Neural crest cell (in vitro differentiated cells): ENCODE results near the gene NUB1. TPM values are rescaled to one million over a fixed set of nuclear protein-coding genes. Genes with fewer than 3 reads are reported as not detected.
A peak's percentile ranks its signal among the peaks of the same experiment; 100 is the strongest.

Source experiments
- DNase-seq: peaks from one replicate; pipeline ENCODE4 v3.0.0; 2021; ENCODE audit warnings: low read depth, mixed read lengths, low spot score
- H3K27ac Mint-ChIP-seq: one replicate; pipeline ENCODE4 v1.8.0; 2021; ENCODE audit warnings: mild to moderate bottlenecking, mixed read lengths; ENCODE audit not compliant: unreplicated experiment
- H3K27me3 Mint-ChIP-seq: 2 replicates; pipeline ENCODE4 v1.8.0; 2021; ENCODE audit warnings: low read depth, mild to moderate bottlenecking, mixed read lengths
- H3K36me3 Mint-ChIP-seq: 2 replicates; pipeline ENCODE4 v1.8.0; 2021; ENCODE audit warnings: low read depth, mild to moderate bottlenecking, mixed read lengths
- H3K4me1 Mint-ChIP-seq: 2 replicates; pipeline ENCODE4 v1.8.0; 2021; ENCODE audit warnings: mixed read lengths
- H3K4me3 Mint-ChIP-seq: one replicate; pipeline ENCODE4 v1.8.0; 2021; ENCODE audit warnings: mild to moderate bottlenecking, mixed read lengths
- H3K9me3 Mint-ChIP-seq: 2 replicates; pipeline ENCODE4 v1.8.0; 2021; ENCODE audit warnings: mixed read lengths
- long read RNA-seq: library from polyadenylated mRNA; unstranded; transcript quantifications from one replicate; pipeline ENCODE4 v2.0.0, GENCODE V29; 2020
- total RNA-seq: library from RNA; stranded (reverse); gene quantifications from 2 replicates; pipeline ENCODE4 v1.2.1, GENCODE V29; 2021
- TF ChIP-seq, protein P1 (sequence below): fragments of 200-600 bp; sonication (generic); conservative IDR thresholded peaks from 2 replicates; pipeline ENCODE4 v1.5.0; 2021; ENCODE audit warnings: antibody characterized with exemption, mild to moderate bottlenecking

NUB1 gene, protein sequence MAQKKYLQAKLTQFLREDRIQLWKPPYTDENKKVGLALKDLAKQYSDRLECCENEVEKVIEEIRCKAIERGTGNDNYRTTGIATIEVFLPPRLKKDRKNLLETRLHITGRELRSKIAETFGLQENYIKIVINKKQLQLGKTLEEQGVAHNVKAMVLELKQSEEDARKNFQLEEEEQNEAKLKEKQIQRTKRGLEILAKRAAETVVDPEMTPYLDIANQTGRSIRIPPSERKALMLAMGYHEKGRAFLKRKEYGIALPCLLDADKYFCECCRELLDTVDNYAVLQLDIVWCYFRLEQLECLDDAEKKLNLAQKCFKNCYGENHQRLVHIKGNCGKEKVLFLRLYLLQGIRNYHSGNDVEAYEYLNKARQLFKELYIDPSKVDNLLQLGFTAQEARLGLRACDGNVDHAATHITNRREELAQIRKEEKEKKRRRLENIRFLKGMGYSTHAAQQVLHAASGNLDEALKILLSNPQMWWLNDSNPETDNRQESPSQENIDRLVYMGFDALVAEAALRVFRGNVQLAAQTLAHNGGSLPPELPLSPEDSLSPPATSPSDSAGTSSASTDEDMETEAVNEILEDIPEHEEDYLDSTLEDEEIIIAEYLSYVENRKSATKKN
- total RNA-seq, result 32.6 and 33.2 TPM in 2 replicates
- long read RNA-seq, partial matches to known transcripts, result 5 of 17 reads
- long read RNA-seq, other reads (novel, unspliced or antisense), result 6 of 17 reads

DNA sequence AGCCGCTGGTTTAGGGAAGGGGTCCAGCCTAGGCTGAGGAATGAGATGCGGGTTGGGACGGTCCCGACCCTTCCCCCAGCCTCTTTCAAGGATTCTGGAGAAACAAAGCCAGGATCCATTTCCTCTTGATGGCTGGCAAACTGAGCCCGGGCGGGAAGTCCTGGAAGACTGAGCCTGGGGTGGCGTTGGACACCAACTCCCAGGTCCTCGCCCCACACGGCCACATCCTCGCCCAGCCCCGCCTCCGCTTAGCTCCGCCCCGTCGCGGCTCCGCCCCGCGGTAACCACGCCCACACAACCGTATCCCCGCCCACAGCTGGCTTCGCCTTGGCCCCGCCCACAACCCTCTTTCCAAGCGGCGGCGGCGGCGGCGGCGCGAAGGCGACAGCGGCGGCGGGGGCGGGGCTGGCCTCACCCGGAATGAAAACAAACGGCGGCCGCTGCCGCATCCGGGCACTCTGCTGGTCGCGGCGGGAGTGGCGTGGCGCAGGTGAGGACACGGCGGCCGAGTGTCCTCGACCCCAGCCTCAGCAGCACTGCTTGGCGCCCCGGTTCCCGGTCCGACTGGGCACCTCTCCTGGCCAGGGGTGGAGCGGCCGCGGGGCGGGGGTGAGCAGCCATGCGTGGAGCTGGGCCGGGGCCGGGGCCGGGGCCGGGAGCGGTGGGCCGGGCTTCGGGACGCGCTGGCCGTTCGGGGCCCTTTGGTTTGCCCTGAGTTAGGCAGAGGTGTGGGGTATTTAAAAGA is at the start of gene NUB1:
NUB1 (plus strand) TSS at position 456 of the 745 bp plus-strand sequence. CDS start 3,538 bp downstream, outside the sequence.
- TF ChIP-seq, protein P1, sequence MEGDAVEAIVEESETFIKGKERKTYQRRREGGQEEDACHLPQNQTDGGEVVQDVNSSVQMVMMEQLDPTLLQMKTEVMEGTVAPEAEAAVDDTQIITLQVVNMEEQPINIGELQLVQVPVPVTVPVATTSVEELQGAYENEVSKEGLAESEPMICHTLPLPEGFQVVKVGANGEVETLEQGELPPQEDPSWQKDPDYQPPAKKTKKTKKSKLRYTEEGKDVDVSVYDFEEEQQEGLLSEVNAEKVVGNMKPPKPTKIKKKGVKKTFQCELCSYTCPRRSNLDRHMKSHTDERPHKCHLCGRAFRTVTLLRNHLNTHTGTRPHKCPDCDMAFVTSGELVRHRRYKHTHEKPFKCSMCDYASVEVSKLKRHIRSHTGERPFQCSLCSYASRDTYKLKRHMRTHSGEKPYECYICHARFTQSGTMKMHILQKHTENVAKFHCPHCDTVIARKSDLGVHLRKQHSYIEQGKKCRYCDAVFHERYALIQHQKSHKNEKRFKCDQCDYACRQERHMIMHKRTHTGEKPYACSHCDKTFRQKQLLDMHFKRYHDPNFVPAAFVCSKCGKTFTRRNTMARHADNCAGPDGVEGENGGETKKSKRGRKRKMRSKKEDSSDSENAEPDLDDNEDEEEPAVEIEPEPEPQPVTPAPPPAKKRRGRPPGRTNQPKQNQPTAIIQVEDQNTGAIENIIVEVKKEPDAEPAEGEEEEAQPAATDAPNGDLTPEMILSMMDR, result no peak
- peak; percentile 99 for DNase-seq
- Mint-ChIP-seq H3K27me3 (peaks cover 11% of the 10 kb centered on the region), H3K4me3 (peak within 1 kb of the TSS; percentile 86), H3K27ac (no peak within 1 kb of the TSS), H3K36me3 (no peaks in the 10 kb centered on the region), H3K4me1 (peaks cover 4% of the 10 kb centered on the region), H3K9me3 (no peaks in the 10 kb centered on the region)

DNA sequence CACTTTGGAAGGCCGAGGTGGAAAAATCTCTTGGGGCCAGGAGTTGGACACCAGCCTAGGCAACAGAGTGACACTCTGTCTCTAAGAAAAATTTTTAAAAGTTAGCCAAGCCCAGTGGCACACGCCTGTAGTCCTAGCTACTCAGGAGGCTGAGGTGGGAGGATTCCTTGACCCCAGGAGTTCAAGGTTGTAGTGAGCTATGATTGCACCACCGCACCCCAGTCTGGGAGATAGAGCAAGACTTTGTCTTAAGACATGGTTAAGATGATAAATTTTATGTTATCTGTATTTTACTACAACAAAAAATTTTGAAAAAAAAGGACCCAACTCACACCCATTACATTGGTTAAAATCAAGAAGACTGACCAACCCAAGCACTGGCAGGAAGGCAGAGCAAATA is 48.8 kb upstream of the NUB1 start:
- Mint-ChIP-seq H3K27ac (no peak overlapping the region), H3K4me3 (no peak overlapping the region), H3K36me3 (no peaks in the 10 kb centered on the region)

DNA sequence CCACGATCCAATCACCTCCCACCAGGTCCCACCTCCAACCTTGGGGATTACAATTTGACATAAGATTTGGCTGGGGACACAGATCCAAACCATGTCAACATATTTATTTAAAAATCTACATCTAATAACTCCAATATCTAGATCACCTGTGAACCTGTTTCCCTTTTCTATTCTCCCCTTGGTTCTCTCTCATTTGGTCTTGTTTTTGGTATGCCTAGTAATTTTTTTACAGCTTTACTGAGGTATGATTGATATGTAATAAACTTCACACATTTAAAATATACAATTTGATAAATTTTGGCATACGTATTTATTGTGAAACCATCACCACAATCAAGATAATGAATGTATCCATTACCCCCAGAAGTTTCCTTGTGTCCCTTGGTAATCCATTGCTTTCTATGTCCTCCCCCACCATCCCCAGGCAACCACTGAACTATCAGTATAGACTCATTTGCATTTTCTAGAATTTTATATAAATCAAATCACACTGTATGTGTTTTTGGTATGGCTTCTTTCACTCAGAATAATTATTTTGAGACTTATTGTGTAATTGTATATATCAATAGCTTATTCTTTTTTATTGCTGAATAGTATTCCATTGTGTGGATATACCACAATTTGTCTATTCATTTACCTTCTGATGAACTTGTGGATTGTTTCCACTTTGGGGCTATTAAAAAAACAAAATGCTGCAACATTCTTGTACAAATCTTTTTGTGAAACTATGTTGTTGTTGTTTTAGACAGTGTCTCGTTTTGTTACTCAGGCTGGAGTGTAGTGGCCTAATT is 45.2 kb upstream of the NUB1 start:
- Mint-ChIP-seq H3K27ac (no peak overlapping the region), H3K36me3 (no peaks in the 10 kb centered on the region), H3K4me3 (no peak overlapping the region), H3K4me1 (no peaks in the 10 kb centered on the region), H3K9me3 (peaks cover 3% of the 10 kb centered on the region), H3K27me3 (peaks cover 48% of the 10 kb centered on the region)
- DNase-seq, result no peak
- TF ChIP-seq, protein P1, result no peak

More for the DNA sequence above, 48.8 kb upstream of the NUB1 start:
- Mint-ChIP-seq H3K9me3 (no peaks in the 10 kb centered on the region), H3K4me1 (no peaks in the 10 kb centered on the region), H3K27me3 (peaks cover 39% of the 10 kb centered on the region)
- DNase-seq, result no peak
- TF ChIP-seq, protein P1, result no peak

DNA sequence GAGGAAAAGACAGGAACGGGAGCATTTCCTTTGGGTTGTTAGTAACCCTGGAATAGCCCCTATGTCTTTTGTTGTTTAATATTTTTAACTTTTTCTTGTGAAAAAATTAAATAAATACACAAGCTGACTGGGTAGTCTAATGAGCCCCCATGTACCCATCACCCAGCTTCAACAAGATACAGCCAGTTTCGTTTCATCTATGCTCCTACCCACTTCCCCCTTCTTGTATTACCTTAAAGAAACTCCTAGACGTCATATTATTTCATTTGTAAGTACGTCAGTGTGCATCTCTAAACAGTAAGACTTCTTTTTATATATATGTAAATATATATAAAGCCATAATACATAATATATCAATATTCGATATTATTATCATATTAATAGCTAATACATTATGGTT is 42.8 kb upstream of the NUB1 start:
- TF ChIP-seq, protein P1, result no peak
- no peak for DNase-seq
- no peak overlapping the region for H3K27ac Mint-ChIP-seq
- H3K4me3 Mint-ChIP-seq, result no peak overlapping the region
- H3K36me3 Mint-ChIP-seq, result no peaks in the 10 kb centered on the region
- peaks cover 3% of the 10 kb centered on the region for H3K9me3 Mint-ChIP-seq
- H3K4me1 Mint-ChIP-seq, result peaks cover 3% of the 10 kb centered on the region
- peaks cover 56% of the 10 kb centered on the region for H3K27me3 Mint-ChIP-seq

DNA sequence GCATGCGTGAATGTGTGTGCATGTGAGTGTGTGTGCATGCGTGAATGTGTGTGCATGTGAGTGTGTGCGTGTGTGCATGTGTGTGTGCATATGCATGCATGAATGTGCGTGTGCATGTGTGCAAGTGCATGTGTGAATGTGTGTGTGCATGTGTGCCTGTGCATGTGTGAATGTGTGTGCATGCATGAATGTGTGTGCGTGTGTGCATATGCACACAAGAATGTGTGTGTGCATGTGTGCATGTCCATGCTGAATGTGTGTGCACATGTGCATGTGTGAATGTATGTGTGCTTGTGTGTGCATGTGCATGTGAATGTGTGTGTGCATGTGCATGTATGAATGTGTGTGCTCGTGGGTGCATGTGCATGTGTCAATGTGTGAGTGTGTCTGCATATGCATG is 42.1 kb upstream of the NUB1 start:
- TF ChIP-seq, protein P1, result no peak
- Mint-ChIP-seq H3K27me3 (peaks cover 50% of the 10 kb centered on the region), H3K4me3 (no peak overlapping the region), H3K36me3 (no peaks in the 10 kb centered on the region), H3K27ac (no peak overlapping the region), H3K4me1 (peaks cover 6% of the 10 kb centered on the region), H3K9me3 (peaks cover 3% of the 10 kb centered on the region)
- no peak for DNase-seq
